Testis (tissue), 3 donors: ENCODE data around the gene TFF2. TPM values are rescaled to one million over a fixed set of nuclear protein-coding genes. Genes with fewer than 3 reads are reported as not detected.

Experiments
- DNase-seq: peaks from one replicate; pipeline ENCODE4 v3.0.0-alpha.2; 2019
- H3K27ac ChIP-seq, 2 donors: fragments of 200-600 bp; sonication (generic); one replicate each; pipeline ENCODE4 v1.5.1; 2019
- H3K27me3 ChIP-seq: fragments of 200-600 bp; sonication (generic); one replicate; pipeline ENCODE4 v1.5.1; 2019
- H3K36me3 ChIP-seq: fragments of 200-600 bp; sonication (generic); one replicate; pipeline ENCODE4 v1.5.1; 2017; ENCODE audit warnings: low read depth; ENCODE audit errors: missing control alignments
- H3K4me1 ChIP-seq: fragments of 200-600 bp; sonication (generic); one replicate; pipeline ENCODE4 v1.5.1; 2019
- H3K4me3 ChIP-seq, 2 donors: fragments of 200-600 bp; sonication (generic); one replicate each; pipeline ENCODE4 v1.5.1; 2017 to 2019
- H3K9me3 ChIP-seq: fragments of 200-600 bp; sonication (generic); one replicate; pipeline ENCODE4 v1.5.1; 2017
- POLR2A ChIP-seq: fragments of 450-650 bp; IDR thresholded peaks from one replicate; pipeline ENCODE4 v1.6.1; 2017; ENCODE audit warnings: antibody characterized with exemption, mild to moderate bottlenecking, moderate library complexity
- WGBS, 2 donors: methylation state at CpG; one replicate each; pipeline ENCODE4 v1.1.5; 2018; 5-methylcytosine and 5-hydroxymethylcytosine counted together
- intact Hi-C: fragments of 100-400 bp; cut with DNase I; formaldehyde crosslinking; loops from one replicate; pipeline ENCODE4 v1.15.1; 2023; ENCODE audit warnings: low total_unique reads
- polyA plus RNA-seq: library from polyadenylated mRNA; stranded (reverse); fragments of 350-450 nt; fragmentation: Illumina TruSeq; extraction: RNeasy Lipid Tissue Mini Kit (QIAGEN cat#74804); gene quantifications from one replicate; pipeline ENCODE4 v1.2.3, GENCODE V29; 2014; ENCODE audit warnings: low read depth, low replicate concordance; ENCODE audit not compliant: insufficient read depth
- total RNA-seq, 2 donors: library from RNA; depleted of rRNA; stranded (reverse); fragments of >200 nt; gene quantifications; one replicate each; pipeline ENCODE4 v1.2.3, GENCODE V29; 2016
- TF ChIP-seq, protein P1 (sequence below), 3 experiments: fragments of 450-650 bp in 2 of 3; fragments of 200-600 bp in 1 of 3; sonication (generic) in 1 of 3; IDR thresholded peaks; one replicate each; pipeline ENCODE4 v1.5.1; 2016 to 2019; ENCODE audit warnings: antibody characterized with exemption in 3 of 3, mild to moderate bottlenecking in 2 of 3, moderate library complexity in 1 of 3

The TFF2 gene
- total and polyA plus RNA-seq, 3 donors from 2014 or later: not detected

DNA sequence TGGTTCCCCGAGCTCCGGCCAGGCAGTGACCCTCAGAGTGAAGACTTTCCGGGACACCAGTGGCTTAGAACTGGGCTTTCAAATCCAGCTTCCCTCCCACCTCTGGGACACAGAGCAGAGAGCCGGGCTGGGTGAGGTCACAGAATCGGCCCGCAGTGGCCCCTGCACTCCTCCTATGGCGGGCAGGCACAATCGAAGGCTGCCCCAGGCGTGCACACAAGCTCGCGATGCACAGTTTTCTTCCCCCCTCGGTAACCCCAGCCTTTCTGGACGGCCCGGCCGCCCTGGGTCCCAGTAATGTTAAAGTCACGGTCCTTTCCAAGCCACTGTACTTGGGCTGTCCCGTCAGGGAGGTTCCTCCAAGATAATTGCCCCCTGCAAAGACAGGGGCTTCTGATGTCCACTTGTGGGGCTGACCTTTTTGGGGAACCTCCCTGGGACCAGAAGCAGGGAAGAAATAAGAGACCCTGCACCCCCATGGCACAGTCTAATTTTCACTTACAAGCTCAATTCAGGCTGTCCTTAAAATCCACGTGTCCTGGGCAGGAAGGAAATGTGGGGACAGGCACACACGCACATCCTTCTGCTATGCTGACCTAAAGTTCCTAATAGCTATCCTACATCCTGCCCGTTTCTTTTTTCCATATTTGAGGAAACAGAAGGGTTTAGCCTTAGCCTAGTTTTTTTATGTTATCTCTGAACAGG, 49.3 kb downstream of the TFF2 start:
- H3K4me1 ChIP-seq: no peaks in the 10 kb centered on the region
- no peak for DNase-seq
- intact Hi-C loops: no loop called here
- TF ChIP-seq, protein P1, sequence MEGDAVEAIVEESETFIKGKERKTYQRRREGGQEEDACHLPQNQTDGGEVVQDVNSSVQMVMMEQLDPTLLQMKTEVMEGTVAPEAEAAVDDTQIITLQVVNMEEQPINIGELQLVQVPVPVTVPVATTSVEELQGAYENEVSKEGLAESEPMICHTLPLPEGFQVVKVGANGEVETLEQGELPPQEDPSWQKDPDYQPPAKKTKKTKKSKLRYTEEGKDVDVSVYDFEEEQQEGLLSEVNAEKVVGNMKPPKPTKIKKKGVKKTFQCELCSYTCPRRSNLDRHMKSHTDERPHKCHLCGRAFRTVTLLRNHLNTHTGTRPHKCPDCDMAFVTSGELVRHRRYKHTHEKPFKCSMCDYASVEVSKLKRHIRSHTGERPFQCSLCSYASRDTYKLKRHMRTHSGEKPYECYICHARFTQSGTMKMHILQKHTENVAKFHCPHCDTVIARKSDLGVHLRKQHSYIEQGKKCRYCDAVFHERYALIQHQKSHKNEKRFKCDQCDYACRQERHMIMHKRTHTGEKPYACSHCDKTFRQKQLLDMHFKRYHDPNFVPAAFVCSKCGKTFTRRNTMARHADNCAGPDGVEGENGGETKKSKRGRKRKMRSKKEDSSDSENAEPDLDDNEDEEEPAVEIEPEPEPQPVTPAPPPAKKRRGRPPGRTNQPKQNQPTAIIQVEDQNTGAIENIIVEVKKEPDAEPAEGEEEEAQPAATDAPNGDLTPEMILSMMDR (IDR thresholded peaks at IDR 0.05): no peak
- no peak for TF ChIP-seq POLR2A
- 87 to 92% methylated on average over 17 to 20 of the region's 20 CpGs for WGBS, 2 donors
- H3K9me3 ChIP-seq: no peaks in the 10 kb centered on the region
- no peaks in the 10 kb centered on the region for H3K27me3 ChIP-seq
- H3K27ac ChIP-seq: no peak overlapping the region
- H3K36me3 ChIP-seq: no peaks in the 10 kb centered on the region
- H3K4me3 ChIP-seq: no peak overlapping the region

DNA sequence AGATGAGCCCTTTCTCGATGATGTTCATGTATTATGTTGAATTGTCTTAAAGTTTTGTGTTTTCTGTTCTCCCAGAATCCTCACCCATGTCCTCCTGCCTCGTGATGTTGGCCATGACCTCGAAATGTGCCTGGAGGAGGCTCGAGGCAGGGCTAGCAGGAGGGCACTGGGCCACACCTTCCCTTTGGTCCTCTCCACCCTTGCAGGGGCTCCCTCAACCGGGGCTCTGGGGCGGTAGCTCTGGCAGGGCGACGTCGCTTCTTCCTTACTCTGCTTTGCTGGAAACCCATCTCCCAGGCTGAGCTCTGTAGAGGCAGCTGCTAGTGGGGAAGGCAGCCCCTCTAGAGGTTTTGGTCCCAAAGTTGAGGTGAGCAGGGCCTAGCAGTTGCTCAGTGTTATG, 49.8 kb downstream of the TFF2 start:
- no peak overlapping the region for H3K4me3 ChIP-seq
- intact Hi-C loops: no loop called here
- TF ChIP-seq, protein P1 (IDR thresholded peaks at IDR 0.05): no peak
- TF ChIP-seq POLR2A: no peak
- no peaks in the 10 kb centered on the region for H3K9me3 ChIP-seq
- H3K4me1 ChIP-seq: no peaks in the 10 kb centered on the region
- DNase-seq: no peak
- H3K27ac ChIP-seq: no peak overlapping the region
- no peaks in the 10 kb centered on the region for H3K27me3 ChIP-seq
- 93 to 96% methylated on average over 9 of the region's 9 CpGs for WGBS, 2 donors
- no peaks in the 10 kb centered on the region for H3K36me3 ChIP-seq

DNA sequence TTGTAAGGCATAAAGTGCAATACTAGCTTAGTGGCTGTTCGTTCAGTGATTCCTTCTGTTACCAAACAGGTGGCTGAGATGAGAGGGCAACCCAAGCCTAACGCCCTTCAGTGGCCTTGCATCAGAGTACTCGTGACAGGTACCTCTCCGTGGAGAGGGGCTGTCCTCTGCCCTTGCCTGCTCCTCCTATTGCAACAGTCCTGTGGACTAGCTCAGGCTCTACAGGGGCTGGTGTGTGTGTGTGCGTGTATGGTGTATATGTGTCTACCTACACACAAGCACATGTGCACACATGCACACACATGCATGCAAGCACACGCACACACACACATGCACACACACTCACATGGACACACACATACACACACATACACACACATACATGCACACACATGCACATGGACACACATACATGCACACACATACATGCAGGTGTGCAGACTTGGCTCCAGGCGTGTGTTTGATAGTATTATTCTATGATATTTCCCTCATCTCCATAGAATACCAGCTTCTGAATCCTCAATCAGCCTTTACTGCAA, 50.7 kb downstream of the TFF2 start:
- intact Hi-C loops: no loop called here
- WGBS, 2 donors: 86 to 88% methylated on average over 6 to 7 of the region's 7 CpGs
- no peak overlapping the region for H3K27ac ChIP-seq

DNA sequence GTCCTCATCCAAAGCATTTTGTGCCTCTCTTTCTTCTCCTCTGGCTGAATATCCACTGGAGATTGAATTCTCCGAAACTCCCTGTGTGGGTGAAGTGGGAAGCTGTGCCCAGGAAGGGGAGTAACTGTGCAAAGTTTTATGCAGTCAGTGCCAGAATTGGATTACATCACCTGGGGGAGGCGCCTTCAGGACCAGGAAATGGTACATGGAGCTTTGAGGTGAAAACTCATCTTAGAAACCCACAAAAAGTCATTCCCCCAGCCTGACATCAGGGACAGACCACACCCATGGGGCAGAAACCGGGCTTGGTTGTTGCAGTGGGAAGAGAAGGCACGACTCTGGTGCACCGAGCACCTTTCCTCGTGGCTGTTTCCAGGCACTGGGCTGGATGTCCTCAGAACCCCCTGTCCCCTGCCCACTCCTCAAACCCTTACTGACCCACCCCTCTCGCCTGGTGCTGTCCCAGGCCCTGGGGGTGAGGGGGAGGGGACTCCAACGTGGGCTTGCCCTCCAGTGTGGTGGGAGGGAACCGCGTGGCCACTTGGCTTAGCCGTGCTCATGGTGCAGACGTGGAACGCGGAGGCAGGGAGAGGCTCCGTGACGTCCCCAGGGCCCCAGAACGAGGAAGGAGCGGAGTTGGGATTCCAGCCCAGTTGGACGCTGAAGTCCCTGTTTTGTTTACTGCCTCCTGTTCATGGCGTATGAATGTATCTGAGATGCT, 51.3 kb downstream of the TFF2 start:
- H3K36me3 ChIP-seq: no peaks in the 10 kb centered on the region
- H3K9me3 ChIP-seq: no peaks in the 10 kb centered on the region
- TF ChIP-seq, protein P1 (IDR thresholded peaks at IDR 0.05): no peak
- TF ChIP-seq POLR2A: no peak
- no peak overlapping the region for H3K27ac ChIP-seq
- no peaks in the 10 kb centered on the region for H3K4me1 ChIP-seq
- H3K4me3 ChIP-seq: no peak overlapping the region
- H3K27me3 ChIP-seq: no peaks in the 10 kb centered on the region
- 88 to 89% methylated on average over 18 to 20 of the region's 20 CpGs for WGBS, 2 donors
- intact Hi-C loops: no loop called here
- no peak for DNase-seq

More for the DNA sequence above, 50.7 kb downstream of the TFF2 start:
- H3K4me3 ChIP-seq: no peak overlapping the region
- no peak for DNase-seq
- no peaks in the 10 kb centered on the region for H3K27me3 ChIP-seq
- no peak for TF ChIP-seq POLR2A
- TF ChIP-seq, protein P1 (IDR thresholded peaks at IDR 0.05): no peak
- H3K4me1 ChIP-seq: no peaks in the 10 kb centered on the region
- H3K36me3 ChIP-seq: no peaks in the 10 kb centered on the region
- H3K9me3 ChIP-seq: no peaks in the 10 kb centered on the region
